GM18951 (cell line): ENCODE measurements around the gene MEGF11.

ENCODE experiments used
- POLR2A ChIP-seq: IDR thresholded peaks from 4 replicates; pipeline ENCODE4 v1.6.1; 2011; ENCODE audit warnings: mild to moderate bottlenecking; ENCODE audit not compliant: insufficient read length, insufficient read depth; ENCODE audit errors: extremely low read depth
- in situ Hi-C: fragments of 300-500 bp; cut with MboI; formaldehyde crosslinking; loops from one replicate; pipeline ENCODE4 v1.12.0; 2022; ENCODE audit warnings: low sequenced_read_pairs, mixed read lengths, inconsistent platforms; ENCODE audit not compliant: unreplicated experiment

Gene MEGF11

GRCh38 chr15:66226736-66227135 is 26.8 kb downstream of the MEGF11 start:
- TF ChIP-seq POLR2A: no peak
- in situ Hi-C loops: no loop called here

GRCh38 chr15:66225656-66226274 is 27.8 kb downstream of the MEGF11 start:
- TF ChIP-seq POLR2A: no peak
- in situ Hi-C loops: no loop called here

GRCh38 chr15:66224946-66225345 is 28.6 kb downstream of the MEGF11 start:
- TF ChIP-seq POLR2A: no peak
- in situ Hi-C loops: no loop called here

DNA sequence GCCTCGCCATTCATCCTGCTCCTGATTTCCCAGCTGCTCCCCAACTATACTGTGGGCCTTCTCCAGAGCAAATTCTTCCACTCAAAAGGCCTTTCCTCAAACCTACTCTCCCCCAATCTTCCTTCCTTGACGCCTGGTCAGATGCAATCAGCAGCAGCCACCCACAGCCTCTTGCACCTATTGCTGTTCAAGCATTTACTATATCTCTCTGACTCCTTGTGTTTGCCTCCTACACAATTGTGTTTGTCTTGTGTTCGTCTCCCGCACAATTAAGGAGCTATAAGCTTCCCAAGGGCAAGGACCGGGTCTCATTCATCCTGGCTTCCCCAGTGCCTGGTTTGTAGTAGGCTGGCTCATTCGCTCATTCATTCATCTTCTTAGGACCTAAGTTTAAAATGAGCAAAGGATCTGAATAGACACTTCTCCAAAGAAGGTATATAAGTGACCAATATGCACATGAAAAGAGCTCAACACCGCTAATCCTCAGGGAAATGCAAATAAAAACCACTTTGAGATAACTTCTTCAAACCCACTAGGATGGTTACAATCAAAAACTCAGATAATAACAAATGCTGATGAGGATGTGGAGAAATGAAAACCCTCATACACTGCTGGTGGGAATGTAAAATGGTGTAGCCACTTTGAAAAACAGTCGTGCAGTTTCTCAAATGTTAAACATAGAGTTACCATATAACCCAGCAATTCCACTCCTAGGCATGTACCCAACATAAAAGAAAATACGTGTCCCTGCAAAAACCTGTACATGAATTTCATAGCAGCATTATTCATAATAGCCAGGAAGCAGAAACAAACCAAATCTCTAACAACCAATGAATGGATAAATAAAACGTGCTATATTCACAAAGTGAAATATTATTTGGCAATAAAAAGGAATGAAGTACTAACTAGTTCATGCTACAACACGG is 31.0 kb downstream of the MEGF11 start:
- in situ Hi-C loops: no loop called here
- no peak for TF ChIP-seq POLR2A

GRCh38 chr15:66221126-66221525 is 32.4 kb downstream of the MEGF11 start:
- in situ Hi-C loops: no loop called here
- TF ChIP-seq POLR2A: no peak

DNA sequence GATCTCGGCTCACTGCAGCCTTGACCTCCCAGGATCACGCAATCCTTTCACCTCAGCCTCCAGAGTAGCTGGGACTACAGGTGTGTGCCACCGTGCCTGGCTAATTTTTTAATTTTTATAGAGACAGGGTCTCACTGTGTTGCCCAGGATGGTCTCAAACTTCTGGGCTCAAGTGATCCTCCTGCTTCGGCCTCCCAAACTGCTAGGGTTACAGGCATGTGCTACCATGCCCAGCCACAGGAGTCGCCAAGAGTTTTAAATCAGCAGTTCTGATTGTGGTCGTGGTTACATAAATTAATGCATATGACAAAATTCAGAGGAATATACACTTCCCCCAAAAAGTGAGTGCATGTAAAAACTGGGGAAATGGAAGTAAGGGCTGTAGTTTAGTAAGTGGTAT is 32.9 kb downstream of the MEGF11 start:
- in situ Hi-C loops: no loop called here
- no peak for TF ChIP-seq POLR2A

DNA sequence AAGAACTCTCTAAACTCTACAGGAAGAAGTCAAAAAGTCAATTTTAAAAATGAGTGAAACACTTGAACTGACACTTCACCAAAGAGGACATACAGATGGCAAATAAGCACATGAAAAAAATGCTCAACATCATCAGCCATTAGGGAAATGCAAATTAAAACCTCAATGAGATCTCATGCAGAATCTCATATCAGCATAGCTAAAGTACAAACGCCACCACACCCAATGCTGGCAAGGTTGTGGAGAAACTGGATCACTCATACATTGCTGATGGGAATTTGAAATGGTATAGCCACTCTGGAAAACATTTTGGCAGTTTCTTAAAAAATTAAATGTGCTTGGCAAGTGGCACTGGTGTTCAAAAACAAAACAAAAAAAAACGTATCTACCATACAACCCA is 34.2 kb downstream of the MEGF11 start:
- in situ Hi-C loops: no loop called here
- TF ChIP-seq POLR2A: no peak

DNA sequence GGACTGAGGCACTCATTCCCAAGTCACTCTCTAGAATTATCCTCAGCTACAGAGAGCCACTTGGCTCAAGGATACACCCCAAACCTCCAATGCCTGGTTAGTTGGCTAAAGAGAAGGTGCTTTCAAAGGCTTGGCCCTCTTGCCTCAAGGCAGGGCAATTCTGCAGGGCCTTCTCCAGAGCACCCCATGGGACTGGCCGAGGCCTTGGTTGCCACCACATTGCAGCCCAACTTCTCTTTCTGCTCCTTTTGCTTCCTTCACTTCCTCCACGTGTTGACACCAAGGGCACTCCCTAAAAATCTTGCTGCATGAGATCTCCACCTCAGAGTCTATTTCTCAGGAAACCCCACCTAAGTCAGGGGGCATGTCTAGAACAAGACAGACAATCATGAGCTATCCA is 36.7 kb downstream of the MEGF11 start:
- in situ Hi-C loops: no loop called here
- no peak for TF ChIP-seq POLR2A

GRCh38 chr15:66215811-66216210 is 37.7 kb downstream of the MEGF11 start:
- TF ChIP-seq POLR2A: no peak
- in situ Hi-C loops: no loop called here

GRCh38 chr15:66214246-66214645 is 39.3 kb downstream of the MEGF11 start:
- in situ Hi-C loops: no loop called here
- TF ChIP-seq POLR2A: no peak

- no peak for TF ChIP-seq POLR2A
Measured at GRCh38 chr15:66212563-66212921, 41.0 kb downstream of the MEGF11 start.

DNA sequence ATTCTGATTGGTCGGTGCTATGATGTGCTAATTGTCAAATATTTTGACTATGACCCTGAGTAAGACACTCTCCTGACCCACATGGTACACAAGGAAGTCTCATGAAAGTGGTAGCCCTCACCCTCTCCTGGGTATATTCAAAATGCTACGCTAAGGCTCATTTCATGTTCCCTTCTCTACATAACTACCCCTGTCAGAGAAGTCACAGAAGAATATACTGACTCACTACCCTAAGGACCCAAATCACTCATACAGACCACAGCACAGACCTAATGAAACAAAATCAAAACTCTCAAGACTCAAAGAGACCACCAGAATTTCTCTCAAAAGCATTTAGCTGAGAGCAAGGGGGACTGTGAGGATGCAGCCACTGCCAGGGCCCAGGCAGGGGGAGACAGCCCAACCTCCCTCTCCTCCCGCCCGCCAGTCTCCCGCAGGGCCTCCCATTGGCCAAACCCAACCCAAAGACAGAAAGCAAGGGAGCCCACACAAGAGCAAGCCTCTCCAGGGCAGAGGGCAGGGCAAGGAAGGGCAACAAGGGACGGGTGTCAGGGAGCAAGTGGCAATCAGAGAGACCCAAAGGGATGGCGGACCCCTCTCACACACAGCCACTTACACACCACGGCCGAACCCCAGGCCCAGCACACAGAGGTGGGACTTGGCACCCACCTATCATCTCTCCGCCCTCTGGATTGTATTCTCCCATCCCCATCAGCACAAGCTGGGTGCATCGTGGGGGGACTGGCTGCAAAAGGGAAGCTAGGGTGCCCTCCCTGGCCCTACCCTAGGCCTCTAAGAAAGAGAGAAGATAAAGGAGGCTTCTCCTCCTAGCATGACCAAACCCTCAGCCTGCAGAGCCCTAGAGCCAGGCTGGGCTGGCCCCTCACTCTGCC is 41.6 kb downstream of the MEGF11 start:
- in situ Hi-C loops: no loop called here
- no peak for TF ChIP-seq POLR2A

More at GRCh38 chr15:66212563-66212921, 41.0 kb downstream of the MEGF11 start:
- in situ Hi-C loops: no loop called here

- TF ChIP-seq POLR2A: no peak
- in situ Hi-C loops: no loop called here
Measured at GRCh38 chr15:66210684-66211083, 42.9 kb downstream of the MEGF11 start.
